Activated gamma-delta T cell (primary cell): ENCODE measurements around the gene FLAD1.

Experiments used
- DNase-seq: peaks from one replicate; lab custom pipeline; 2025; lab: John Stamatoyannopoulos, UW

The FLAD1 gene

DNA sequence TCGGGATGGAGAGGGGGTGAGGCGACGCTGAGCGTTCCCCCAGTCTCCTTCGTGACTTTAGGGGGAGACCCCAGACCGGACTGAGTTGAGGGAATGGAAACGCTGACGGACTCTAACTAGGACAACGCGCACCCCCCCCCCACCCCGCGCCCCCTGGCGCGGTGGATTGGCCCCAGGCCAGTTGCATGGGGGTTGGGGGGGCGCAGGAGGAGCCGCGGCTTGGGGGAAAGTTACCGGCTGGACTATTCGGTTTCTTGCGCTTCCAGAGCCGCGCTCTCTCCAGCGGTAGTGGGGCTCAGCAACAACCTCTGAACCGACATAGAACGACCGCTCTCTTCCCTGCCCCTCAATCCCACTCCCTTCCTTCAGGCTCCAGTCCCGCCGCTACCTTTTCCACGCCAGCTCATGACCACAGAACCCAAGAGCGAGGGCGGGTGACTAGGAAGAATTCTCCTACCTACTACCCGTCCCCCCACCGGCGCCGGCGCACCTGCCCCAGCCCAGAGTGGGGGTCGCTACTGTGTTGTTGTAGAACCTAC, 20.2 kb downstream of the FLAD1 start:
- DNase-seq, result no peak

DNA sequence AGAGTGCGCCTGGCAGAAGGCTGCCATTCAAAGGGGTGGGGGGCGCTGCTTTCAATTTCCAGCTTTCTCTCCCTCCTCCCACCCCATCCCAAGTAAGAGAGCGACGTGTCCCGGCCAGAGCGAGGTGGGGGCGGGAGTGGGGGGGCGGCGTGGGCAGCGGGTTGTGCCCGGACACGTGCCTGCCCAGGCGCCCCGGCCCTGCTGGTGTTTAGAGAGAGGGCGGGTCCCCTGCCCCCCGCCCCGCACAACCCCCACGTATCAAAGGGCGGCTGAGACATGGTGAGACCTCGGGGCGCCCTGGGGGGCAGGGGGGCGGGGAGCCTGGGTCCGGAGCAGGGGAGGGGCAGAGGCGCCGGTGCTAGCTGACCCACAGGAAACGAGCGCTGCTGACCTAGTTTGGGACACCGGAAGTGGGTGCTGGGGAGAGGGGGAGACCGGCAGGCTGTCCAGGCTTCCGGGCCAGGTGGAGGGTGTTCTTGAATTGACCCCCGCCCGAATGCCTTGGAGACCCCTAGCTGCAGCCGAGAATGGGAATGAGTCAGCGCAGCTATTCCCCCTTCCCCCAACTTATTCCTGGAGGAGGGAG, 20.7 kb downstream of the FLAD1 start:
- DNase-seq, result no peak

DNA sequence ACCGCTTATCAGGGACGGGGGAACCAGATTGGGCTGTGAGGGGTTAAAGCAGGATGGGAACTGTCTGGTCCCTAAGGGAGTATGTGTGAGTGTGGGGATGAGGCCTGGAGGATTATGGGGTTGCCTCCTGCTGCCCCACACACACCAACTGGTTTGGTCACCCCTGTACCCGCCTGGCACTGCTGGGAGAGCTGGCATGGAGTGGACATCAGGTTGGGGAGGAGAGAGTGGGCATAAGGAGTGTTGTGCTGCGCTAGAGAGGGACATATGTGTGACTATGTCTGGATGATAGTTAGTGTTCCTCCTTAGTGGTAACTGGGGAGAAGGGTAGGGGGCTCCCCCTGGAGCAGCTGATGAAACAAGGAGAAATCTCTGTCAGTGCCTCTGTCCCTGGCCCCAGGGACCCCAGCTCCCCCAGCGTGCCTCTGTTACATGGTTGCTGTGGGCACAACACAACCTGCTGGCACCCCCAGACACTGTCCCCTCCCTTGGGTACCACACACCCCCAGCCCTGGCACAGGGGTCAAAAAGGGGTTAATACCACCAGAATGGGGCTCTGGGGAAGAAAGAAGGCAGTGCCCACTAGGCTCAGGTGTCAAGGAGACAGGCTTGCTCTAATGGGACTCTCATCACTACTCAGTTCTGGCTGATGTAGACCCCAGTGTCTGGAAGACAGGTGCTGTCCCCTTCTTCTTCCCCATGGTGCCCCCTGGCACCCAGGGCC, 21.4 kb downstream of the FLAD1 start:
- DNase-seq, result no peak

DNA sequence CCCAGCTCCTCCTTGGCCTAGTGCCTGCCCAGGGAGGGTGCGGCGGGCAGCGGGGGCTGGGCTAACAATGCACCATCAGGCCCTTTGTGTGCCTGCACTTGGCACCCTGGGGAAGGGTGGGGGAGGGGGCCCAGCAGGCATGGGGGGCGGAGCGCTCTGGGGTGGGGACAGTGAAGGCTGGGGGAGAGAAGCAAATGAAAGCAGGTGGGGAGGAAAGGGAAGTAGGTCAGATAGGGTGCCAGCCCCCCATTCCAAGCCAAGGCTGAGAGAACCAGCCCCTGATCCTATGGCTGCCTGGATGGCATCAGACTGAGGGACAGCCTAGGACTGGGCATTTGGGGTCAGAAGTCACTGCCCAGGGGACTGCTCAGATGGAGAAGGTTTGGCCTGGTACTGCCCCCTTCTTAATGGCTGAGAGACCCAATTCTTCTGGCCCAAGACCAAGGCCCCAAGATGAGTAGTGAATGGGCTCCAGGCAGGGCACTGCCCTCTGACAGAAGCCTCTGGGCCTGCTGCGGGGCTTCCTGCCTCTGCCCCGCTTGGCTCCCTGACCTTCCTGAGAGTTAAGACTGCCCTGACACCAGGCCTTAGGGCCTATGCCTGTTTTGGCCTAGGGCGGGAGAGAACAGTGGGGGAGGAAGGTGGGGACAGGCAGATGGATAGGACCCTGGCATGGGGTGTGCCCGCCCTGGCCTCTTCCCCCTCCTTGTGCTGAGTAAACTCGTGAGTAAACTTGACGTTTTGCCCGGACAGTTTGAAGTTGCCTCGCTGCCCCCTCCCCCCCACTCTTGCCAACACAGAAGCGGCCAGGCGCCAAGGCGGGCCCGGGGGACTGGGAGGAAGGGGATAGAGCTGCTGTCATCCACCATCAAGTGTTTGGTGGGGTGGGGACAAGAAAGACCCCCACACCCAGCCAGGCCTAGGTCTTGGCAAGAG, 22.2 kb downstream of the FLAD1 start:
- DNase-seq, result no peak

DNA sequence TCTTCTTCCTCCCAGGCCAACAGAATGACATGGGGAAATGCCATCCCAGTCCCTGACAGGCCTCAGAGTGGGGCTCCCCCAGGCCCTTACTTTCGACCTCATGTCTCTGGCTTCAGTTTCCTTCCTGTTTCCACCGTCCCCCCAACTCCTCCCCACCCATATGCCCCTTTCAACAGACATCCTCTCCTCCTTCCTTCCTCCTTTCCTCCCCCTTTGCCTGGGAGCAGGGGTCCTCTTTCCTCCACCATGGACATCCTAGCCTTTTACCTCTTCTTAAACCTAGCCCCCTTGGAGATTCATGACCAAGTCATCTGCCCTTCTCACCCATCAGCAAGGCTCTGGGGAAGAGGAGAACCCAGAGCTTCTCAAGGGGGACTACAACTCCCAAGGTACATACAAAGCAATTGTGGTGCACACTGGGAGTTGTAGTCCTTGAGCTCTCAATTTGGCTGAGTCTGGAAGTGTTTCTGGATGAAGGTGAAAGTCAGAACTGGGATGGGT, 23.5 kb downstream of the FLAD1 start:
- no peak for DNase-seq

DNA sequence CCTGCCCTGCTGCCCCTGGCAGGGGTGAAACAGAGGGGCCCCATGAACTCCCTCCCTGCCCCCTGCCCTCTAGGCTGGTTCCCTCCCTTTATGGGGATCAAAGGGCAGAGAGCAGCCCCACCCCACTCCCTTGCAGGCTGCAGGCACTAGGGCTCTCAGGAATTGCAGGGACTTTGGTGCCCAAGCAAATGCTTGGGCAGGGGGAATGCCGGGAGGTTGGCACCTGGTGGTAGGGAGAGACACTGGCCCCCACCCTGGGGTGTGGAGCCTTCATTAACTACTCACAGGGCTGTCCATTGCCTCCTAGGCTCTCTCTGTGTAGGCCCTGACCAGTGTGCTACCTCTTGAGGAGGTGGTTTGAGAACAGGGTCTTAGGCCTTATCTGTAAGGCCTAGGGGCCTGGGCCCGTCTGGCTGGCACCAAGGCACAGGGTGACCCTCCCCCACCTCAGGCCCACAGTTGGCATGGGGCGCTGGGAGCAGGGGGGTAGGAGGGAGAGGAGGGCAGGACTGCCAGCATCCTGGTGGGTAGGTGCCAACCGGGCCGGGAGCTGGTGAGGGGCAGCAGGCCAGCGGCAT, 24.2 kb downstream of the FLAD1 start:
- DNase-seq, result no peak

DNA sequence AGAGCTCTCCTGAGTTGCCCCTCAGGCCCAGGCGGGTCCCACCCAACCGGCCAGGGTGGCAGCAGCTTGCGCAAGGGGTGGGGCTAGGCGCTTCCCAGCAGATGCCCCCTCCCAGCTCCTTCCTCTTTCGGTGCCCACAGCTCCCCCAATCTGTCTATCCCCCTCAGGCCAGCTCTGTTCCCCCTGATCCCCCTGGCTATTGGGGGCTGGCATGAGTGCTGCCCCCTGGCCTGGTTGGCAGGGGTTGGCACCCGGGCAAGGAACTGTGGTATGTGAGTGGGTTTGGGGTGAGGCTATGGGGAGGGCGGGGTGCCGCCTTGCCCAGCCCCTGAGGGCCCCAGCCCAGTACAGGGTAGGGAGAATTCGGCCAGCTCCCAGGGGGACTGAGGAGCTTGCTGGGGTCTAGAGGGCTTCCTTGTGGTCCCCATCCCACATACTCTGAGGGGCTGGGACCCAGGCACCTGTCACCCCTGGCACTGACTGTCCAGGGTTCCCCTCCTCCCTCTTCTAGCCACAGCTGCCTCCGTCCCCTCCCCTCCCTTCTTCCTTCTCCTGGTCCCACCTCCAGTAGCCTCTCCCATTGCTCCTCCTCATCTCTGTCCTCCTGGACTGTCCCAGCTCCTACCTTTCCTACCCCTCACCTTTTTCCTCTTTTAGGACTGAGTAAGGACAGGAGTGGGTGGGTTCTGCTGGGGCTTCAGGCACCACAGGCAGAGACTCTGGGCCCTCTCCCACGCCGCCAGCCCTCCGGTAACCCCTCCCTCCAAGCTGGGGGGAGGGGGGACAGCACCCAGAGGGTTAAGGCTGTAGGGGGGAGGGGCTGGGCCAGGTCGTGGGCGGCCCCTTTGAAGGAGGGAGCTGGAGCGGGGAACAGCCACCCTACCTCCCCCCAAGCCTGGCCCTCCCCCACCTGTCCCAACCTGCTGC, 25.1 kb downstream of the FLAD1 start:
- no peak for DNase-seq

DNA sequence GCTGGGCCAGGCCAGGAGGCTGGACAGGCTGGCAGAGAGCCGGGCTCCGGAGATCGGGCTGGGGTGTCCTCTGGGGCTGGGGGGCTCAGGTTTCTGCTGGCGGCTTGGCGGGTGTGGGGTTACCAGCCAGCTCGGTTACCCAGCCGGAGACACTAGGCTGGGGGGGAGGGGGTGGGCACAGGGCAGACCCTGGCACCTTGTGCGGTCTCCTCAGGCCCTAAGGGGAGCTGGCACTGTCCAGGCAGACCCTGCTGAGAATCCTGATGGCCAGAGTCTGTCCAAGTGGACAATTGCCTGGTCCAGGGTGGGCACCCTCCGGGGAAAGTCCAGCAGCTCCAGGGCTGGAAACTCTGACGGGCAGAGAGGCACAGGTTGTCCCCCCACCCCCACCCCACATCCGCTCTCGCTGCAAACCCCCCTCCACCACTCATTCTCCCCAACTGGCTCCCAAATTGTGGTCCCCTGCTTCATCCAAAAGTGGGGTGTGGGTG, 26.1 kb downstream of the FLAD1 start:
- DNase-seq, result no peak

DNA sequence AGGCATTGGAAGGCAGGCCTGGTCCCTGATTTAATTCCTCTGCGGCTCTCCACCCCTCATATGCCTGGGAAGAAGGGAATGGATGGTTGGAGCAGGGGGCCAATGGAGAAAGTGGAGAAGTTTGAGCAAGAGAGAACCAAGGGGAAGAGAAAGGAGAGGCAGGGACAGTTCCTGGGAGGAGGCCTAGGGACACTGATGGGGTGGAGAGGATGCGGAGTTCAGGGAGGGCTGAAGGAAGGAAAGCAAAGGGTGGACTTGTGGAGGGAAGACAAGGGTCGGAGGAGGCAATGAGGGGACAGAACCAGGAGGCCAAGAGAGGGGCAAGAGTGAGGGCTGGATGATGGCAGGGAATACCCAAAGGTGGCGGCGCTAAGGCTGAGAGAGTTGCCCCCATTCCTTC, 26.6 kb downstream of the FLAD1 start:
- no peak for DNase-seq

DNA sequence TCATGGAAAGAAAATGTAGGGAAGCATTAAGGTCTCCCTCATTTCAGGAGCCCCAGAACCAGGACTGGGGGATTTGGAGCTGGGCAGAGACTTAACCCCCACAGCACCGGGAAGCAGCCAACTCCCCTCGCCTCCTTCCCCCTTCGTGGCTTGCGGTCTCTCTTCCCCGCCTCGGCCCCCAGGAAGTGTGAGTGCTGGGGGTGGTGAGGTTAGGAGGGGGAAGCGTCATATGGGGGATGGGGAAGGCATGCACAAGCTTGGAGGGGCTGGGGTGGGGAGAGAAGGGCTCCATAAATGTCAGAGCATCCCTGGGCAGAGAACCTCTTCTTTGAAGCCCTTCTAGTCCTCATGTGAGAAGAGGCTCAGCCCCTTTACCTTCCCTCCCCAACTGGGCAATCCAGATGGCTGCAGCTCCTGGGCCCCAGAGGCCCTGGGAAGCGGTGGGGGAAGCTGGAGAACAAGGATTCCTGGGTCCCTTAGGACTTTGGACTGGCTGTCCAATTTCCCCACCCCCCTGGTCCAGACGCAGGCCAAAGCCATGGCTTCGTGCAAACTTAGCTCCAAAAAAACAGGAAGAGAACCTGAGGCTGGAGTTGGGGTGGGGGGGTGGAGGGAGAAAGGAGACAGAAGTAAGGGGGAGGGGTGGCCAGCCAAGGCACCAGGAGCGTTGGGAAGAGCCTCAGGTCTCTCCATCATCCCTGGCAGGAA, 27.2 kb downstream of the FLAD1 start:
- DNase-seq, result no peak

DNA sequence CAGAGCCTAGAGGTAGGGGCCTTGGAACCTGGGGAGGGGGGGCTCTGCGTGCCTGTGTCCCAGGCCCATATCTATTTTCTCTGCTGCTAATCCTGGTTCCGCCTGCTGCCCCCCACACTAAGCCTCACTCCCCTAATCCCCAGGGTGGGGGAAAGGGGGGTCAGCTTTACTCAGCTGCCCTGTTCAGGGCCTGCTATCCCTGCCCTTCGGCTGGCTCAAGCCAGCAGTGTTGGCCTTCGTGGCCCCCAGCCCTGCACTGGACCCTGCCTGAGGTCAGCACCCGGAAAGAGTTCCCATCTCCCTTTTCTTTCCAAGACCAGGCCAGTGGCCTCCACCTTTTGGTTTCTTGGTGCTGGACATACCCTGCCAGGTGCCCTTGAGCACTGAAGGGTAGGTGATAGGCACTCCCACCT, 27.9 kb downstream of the FLAD1 start:
- DNase-seq, result no peak

DNA sequence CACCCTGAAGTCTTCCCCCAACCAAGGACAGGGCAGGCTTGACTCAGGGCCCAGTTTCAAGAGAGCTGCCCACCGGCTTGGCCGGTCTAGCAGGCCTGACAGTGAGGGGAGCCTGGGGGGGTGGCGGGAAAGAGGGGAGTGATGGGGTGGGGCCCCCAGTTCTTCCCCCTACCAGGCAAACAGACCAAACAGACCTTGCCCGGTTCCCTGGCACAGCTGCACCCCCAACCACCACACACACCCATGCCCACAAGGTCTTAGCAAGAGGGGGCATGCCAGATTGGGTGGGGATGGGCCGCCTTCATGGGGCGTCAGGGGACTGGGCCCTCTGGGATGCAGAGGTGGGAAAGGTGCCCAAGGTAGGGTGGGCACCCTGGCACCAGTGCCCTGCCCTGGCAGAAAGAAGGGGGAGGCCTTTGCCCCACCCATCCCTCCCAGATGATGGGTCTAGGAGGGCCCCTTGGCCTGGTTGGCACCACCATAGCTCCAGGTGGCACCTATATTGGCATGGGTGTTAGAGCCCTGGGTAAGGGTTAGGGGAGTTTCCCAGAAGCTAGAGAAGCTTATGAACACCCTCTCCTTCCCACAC, 28.4 kb downstream of the FLAD1 start:
- DNase-seq, result no peak

DNA sequence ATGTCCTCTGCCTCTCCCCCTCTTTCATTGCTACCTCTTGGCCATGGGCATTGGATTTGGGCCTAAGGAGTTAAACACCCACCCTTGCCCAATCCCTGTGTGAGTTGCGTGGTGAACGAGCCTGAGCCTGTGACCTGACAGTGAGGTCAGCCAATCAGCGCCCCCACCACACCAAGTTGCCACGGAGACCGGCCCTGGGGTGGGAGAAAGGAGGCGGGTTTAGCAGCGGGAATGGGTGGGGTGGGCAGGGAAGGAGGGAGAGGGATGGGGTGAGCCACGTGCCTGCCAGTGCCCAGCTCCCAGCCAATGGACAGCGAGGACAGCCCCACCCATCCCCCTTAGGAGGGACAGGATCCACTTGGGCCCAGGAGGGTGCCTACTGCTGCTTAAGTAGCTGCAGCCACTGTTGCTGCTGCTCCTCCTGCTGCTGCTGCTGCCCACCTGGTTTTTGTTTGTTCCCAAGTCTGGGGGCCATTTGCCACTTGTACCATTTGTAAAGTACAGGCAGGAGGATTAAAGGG, 28.9 kb downstream of the FLAD1 start:
- DNase-seq, result no peak

DNA sequence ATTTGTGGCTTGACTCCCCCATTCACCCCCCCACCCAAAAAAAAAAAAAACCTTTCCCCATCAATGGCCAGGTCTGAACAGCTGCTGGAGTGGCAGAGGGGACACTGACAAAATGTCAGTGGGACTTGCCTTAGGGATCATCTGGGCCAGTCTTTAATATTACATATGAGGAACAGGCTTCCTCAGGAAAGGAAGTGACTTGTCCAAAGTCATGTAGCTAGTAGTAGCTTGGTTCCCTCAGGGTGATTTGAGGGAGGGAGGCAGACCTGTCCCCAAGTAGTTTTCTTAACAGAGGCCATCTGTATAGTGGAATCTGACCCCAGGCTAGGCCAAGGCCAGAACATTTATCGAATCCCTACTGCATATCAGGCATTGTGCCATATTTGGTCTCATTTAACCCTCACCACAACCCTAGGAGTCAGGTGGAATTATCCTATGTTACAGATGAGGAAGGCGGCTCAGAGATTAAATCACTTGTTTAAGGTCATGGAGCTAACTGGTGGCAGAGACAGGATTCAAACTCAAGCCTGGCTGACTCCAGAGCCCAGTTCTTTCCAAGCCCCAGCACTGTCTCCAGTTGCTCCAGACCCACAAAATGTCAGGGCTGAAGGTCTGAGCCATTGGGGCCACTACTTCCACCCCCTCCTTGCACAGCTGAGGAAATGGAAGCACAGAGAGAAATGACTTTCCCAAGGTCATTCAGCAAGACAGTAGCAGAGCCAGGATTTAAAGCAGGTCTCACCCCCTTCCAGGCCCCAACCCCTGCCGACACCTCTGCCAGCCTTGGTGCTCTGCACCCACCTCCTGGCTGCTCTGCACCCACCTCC, 29.8 kb downstream of the FLAD1 start:
- DNase-seq, result no peak

DNA sequence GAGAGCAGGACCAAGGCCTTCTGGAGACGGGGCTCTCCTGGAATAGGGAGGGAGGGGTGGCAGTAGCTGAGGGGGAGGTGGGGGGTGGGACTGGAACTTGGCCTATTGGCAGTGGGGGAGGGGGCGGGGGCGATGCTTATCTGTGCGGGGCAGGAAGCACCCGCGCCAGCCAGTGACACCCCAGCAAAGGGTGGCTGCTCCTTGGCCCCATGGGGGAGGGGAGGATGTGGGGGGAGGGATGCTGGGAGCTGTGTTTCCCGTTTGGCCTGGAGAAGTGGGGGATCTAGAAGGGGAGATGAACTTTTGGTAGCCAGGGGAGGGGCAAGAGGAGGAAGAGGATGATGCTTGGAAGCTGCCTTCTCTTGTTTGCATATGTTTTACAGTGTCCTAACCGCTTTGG, 30.5 kb downstream of the FLAD1 start:
- no peak for DNase-seq

DNA sequence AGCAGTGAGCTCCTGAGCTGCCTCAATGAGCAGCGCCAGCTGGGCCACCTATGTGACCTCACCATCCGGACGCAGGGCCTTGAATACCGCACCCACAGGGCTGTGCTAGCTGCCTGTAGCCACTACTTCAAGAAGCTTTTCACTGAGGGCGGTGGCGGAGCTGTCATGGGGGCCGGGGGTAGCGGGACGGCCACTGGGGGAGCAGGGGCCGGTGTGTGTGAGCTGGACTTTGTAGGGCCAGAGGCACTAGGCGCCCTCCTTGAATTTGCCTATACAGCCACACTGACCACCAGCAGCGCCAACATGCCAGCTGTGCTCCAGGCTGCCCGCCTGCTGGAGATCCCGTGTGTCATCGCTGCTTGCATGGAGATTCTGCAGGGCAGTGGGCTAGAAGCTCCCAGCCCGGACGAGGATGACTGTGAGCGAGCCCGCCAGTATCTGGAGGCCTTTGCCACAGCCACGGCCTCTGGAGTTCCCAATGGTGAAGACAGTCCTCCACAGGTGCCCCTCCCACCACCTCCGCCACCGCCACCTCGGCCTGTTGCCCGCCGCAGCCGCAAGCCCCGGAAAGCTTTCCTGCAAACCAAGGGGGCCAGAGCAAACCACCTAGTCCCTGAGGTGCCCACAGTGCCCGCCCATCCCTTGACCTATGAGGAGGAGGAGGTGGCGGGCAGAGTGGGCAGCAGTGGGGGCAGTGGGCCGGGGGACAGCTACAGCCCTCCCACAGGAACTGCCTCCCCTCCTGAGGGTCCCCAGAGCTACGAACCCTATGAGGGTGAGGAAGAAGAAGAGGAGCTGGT, 31.8 kb downstream of the FLAD1 start:
- DNase-seq, result no peak

DNA sequence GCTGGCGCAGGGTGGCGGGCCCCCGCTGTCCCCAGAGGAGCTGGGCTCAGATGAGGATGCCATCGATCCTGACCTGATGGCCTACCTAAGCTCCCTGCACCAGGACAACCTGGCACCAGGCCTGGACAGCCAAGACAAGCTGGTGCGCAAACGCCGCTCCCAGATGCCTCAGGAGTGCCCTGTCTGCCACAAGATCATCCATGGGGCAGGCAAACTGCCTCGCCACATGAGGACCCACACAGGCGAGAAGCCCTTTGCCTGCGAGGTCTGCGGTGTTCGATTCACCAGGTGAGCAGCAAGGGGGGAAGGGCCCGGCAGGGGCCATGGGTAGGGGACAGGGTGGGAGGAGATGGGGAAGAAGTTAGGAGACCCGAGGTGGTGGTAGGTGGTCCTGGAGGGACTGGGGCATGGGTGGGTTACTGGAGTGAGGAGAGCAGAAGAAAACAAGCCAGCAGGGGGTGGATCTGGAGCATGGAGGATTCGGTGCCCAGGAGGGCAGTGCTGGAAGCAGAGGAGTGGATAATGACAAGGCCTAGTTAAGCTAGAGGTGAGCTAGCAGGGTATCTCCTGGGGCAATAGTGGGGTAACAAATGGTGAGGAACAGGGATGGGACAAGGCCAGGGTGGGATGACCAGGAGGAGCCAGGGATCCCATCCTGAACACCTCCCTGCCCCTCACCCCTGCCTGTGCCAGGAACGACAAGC, 32.5 kb downstream of the FLAD1 start:
- DNase-seq, result no peak
